Mesendoderm (in vitro differentiated cells): ENCODE measurements around the gene SETD3.

Experiments
- DNase-seq: peaks from one replicate; pipeline ENCODE4 v3.0.0; 2013
- H2AK5ac ChIP-seq: 2 replicates; pipeline ENCODE4 v1.6.1; 2013; ENCODE audit warnings: low read length, inconsistent platforms
- H2BK120ac ChIP-seq: 2 replicates; pipeline ENCODE4 v1.6.1; 2013; ENCODE audit warnings: low read depth, mild to moderate bottlenecking, low read length, moderate library complexity, mixed read lengths
- H2BK15ac ChIP-seq: replicated peaks from 2 replicates; pipeline ENCODE4 v1.6.1; 2013; ENCODE audit warnings: low read depth, mild to moderate bottlenecking, moderate library complexity
- H2BK5ac ChIP-seq: 2 replicates; pipeline ENCODE4 v1.6.1; 2013; ENCODE audit warnings: low read length, inconsistent platforms
- H3K18ac ChIP-seq: 2 replicates; pipeline ENCODE4 v1.6.1; 2013; ENCODE audit warnings: mild to moderate bottlenecking, low read length, mixed read lengths
- H3K23ac ChIP-seq: one replicate; pipeline ENCODE4 v1.6.1; 2013; ENCODE audit warnings: low read length
- H3K27ac ChIP-seq: 2 replicates; pipeline ENCODE4 v1.5.1; 2013; ENCODE audit warnings: low read depth, mild to moderate bottlenecking, inconsistent platforms, low read length, moderate library complexity
- H3K27me3 ChIP-seq: 2 replicates; pipeline ENCODE4 v1.6.1; 2013; ENCODE audit warnings: low read length, control low read depth, mild to moderate bottlenecking, inconsistent platforms; ENCODE audit not compliant: insufficient read depth, poor library complexity
- H3K36me3 ChIP-seq: 2 replicates; pipeline ENCODE4 v1.6.1; 2013; ENCODE audit warnings: low read length, inconsistent platforms; ENCODE audit not compliant: control insufficient read depth, insufficient read depth
- H3K4ac ChIP-seq: one replicate; pipeline ENCODE4 v1.6.1; 2013; ENCODE audit warnings: low read depth, mild to moderate bottlenecking, low read length, moderate library complexity
- H3K4me1 ChIP-seq: 2 replicates; pipeline ENCODE4 v1.6.1; 2013; ENCODE audit warnings: low read depth, low read length, inconsistent platforms; ENCODE audit not compliant: control insufficient read depth
- H3K4me2 ChIP-seq: 2 replicates; pipeline ENCODE4 v1.6.1; 2013; ENCODE audit warnings: low read length
- H3K4me3 ChIP-seq: 2 replicates; pipeline ENCODE4 v1.5.1; 2013; ENCODE audit warnings: mild to moderate bottlenecking, low read length
- H3K56ac ChIP-seq: one replicate; pipeline ENCODE4 v1.6.1; 2013; ENCODE audit warnings: low read length
- H3K79me1 ChIP-seq: 2 replicates; pipeline ENCODE4 v1.6.1; 2013; ENCODE audit warnings: low read length, inconsistent platforms
- H3K79me2 ChIP-seq: 2 replicates; pipeline ENCODE4 v1.6.1; 2013; ENCODE audit warnings: mild to moderate bottlenecking, low read length; ENCODE audit not compliant: control insufficient read depth, insufficient read depth
- H3K9ac ChIP-seq: 2 replicates; pipeline ENCODE4 v1.6.1; 2013; ENCODE audit warnings: low read length, inconsistent platforms
- H4K5ac ChIP-seq: one replicate; pipeline ENCODE4 v1.6.1; 2013; ENCODE audit warnings: low read length
- H4K8ac ChIP-seq: one replicate; pipeline ENCODE4 v1.6.1; 2013; ENCODE audit warnings: low read depth, mild to moderate bottlenecking, control low read depth, low read length, moderate library complexity
- WGBS: extraction: QIAGEN DNeasy Blood & Tissue Kit; methylation state at CpG from one replicate; pipeline ENCODE4 v1.1.7; 2013; ENCODE audit warnings: low lambda C conversion rate, missing lambda C conversion rate; ENCODE audit not compliant: insufficient coverage; ENCODE audit errors: extremely low coverage; 5-methylcytosine and 5-hydroxymethylcytosine counted together

The SETD3 gene

DNA sequence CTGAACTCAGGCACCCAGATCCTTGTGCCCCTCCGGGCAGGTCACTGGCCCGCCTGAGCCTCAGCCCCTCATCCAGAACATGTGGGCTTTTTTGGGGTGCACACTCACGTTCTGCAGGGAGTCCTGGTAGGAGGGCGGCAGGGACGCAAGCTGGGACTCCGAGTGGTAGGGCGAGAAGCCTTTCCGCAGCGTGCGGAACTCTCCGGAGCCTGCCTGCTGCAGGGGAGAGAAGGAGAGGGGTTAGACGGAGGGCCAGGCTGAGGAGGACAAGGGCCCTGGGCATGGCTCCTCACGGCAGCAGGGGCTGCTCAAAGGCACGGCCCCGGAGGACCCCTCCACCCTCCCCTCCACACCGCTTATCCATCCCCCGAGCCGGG lies 41.4 kb upstream of the SETD3 start:
- no CpG with 5 or more reads among the region's 18 CpGs for WGBS
- Histone ChIP-seq H3K27me3 (no peaks in the 10 kb centered on the region), H3K56ac (no peak overlapping the region), H4K8ac (no peak overlapping the region), H3K18ac (no peak overlapping the region), H2BK15ac (no peak overlapping the region), H3K4me2 (no peak overlapping the region), H3K36me3 (no peaks in the 10 kb centered on the region), H4K5ac (no peak overlapping the region), H3K4ac (no peak overlapping the region), H3K23ac (no peak overlapping the region), H3K27ac (no peak overlapping the region), H3K79me1 (no peaks in the 10 kb centered on the region), H3K79me2 (no peaks in the 10 kb centered on the region), H3K9ac (no peak overlapping the region), H2BK120ac (no peak overlapping the region), H3K4me1 (peaks cover 9% of the 10 kb centered on the region), H2BK5ac (no peak overlapping the region), H3K4me3 (no peak overlapping the region), H2AK5ac (no peak overlapping the region)
- DNase-seq: no peak

DNA sequence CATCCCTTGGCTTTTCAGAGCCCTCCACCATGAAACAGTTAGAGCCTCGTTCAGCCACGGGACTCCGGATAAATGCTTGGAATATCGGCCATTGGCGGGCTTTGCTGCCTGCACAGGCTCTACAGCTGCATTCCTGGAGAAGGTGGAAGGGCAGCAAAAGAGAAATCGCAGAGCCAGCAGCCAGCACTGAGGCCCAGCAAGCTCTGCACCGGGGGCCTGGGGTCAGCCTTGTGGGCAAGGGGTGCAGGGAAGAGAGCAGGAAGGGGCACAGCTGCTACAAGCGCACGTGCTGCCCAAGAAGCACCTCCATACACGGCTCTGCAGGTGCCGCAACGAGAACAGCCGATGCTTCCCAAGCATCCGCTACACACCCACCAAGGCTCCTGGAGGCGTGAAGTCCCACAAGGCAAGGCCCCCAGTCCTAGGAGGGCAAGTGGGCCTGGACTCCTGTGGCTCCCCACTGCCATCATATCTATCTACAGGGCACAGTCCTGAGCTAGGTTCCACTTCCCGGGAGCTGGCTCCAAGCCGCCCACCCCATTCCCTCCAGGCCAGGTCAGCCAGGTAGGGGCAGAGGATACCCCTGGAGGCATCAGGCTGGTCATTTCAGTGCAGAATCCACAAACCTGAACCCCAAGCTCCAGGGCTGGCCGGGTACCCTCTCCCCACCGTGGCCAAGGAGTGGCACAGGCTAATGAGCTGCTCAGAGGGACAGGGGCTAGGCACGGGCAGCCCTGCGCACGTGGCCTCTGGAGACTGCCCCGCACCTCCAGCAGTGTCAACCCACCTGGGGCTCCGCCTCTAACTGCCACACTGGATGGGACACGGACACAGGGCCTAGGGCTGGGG lies 40.7 kb upstream of the SETD3 start:
- Histone ChIP-seq H2BK120ac (no peak overlapping the region), H3K4me3 (no peak overlapping the region), H3K9ac (no peak overlapping the region), H2AK5ac (no peak overlapping the region), H3K18ac (no peak overlapping the region), H3K27me3 (no peaks in the 10 kb centered on the region), H3K79me1 (no peaks in the 10 kb centered on the region), H3K23ac (peak overlapping the region; percentile 1), H3K4me2 (no peak overlapping the region), H3K27ac (no peak overlapping the region), H2BK5ac (no peak overlapping the region), H2BK15ac (no peak overlapping the region), H3K4me1 (peaks cover 9% of the 10 kb centered on the region), H3K36me3 (no peaks in the 10 kb centered on the region), H4K8ac (no peak overlapping the region), H3K56ac (no peak overlapping the region), H4K5ac (no peak overlapping the region), H3K79me2 (no peaks in the 10 kb centered on the region), H3K4ac (no peak overlapping the region)
- DNase-seq: no peak
- WGBS: no CpG with 5 or more reads among the region's 25 CpGs

DNA sequence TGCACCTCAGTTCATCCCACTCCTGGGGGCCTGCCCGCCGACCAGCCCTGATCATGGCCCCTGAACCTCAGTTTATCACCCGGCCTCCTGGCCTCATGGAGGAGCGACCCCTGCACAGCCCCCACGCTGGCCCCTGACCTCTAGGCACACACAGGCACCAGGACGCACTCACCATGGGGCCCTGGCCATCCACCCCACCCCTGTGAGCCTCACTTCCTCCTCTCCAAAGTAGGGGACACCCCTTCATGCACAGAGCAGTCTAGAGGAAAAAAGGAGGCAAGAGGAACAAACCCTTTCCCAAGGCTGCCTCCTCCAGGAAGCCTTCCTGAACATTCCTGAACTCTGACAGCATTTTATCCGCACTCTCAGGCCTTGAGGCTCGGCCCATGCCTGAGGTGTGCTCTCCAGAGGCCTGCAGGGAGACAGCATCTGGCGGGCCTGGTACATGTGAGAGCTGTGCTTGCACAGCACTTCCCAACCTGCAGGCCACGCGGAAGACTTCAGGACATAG lies 40.0 kb upstream of the SETD3 start:
- Histone ChIP-seq H3K4me2 (no peak overlapping the region), H2BK120ac (no peak overlapping the region), H2BK5ac (no peak overlapping the region), H3K79me2 (no peaks in the 10 kb centered on the region), H3K36me3 (no peaks in the 10 kb centered on the region), H3K27ac (no peak overlapping the region), H3K4me3 (no peak overlapping the region), H3K18ac (no peak overlapping the region), H3K4me1 (peaks cover 9% of the 10 kb centered on the region), H2BK15ac (no peak overlapping the region), H3K79me1 (no peaks in the 10 kb centered on the region), H4K5ac (no peak overlapping the region), H4K8ac (no peak overlapping the region), H2AK5ac (no peak overlapping the region), H3K9ac (no peak overlapping the region), H3K23ac (peak overlapping the region; percentile 1), H3K4ac (no peak overlapping the region), H3K27me3 (no peaks in the 10 kb centered on the region), H3K56ac (no peak overlapping the region)
- WGBS: no CpG with 5 or more reads among the region's 11 CpGs
- peak; percentile 56 for DNase-seq

DNA sequence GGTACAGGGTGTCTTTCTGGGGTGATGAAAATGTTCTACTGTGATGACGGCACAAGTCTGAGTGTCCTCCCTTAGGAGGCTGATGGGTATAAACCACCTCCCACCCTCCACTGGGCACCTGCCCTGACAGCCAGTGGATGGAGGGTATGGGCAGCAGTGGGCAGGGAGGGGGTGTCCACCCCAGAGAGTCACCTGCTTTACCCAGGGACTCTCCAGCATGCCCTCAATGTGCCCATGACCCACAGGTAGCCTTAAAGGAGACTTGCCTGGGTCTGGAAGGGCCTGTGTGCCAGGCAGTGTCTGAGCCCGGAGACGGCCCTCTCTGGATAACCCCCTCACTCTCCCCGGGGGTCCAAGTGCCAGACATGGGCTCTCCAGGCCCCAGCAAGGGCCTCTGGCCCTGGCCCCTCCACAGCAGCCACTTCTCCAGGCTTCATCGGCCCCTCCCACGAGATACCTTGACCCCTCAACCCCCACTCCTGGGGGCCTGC lies 39.3 kb upstream of the SETD3 start:
- WGBS: no CpG with 5 or more reads among the region's 6 CpGs
- H4K8ac ChIP-seq: no peak overlapping the region
- H2BK15ac ChIP-seq: no peak overlapping the region
- H3K23ac ChIP-seq: no peak overlapping the region
- H2AK5ac ChIP-seq: no peak overlapping the region
- H3K4me2 ChIP-seq: no peak overlapping the region
- no peaks in the 10 kb centered on the region for H3K79me2 ChIP-seq
- no peak overlapping the region for H2BK5ac ChIP-seq
- peaks cover 9% of the 10 kb centered on the region for H3K4me1 ChIP-seq
- H3K4me3 ChIP-seq: no peak overlapping the region
- no peaks in the 10 kb centered on the region for H3K27me3 ChIP-seq
- no peak overlapping the region for H3K9ac ChIP-seq
- no peak overlapping the region for H3K4ac ChIP-seq
- H3K18ac ChIP-seq: no peak overlapping the region
- no peak overlapping the region for H2BK120ac ChIP-seq
- no peaks in the 10 kb centered on the region for H3K79me1 ChIP-seq
- no peak for DNase-seq
- no peak overlapping the region for H3K27ac ChIP-seq
- H4K5ac ChIP-seq: no peak overlapping the region
- H3K36me3 ChIP-seq: no peaks in the 10 kb centered on the region
- no peak overlapping the region for H3K56ac ChIP-seq

DNA sequence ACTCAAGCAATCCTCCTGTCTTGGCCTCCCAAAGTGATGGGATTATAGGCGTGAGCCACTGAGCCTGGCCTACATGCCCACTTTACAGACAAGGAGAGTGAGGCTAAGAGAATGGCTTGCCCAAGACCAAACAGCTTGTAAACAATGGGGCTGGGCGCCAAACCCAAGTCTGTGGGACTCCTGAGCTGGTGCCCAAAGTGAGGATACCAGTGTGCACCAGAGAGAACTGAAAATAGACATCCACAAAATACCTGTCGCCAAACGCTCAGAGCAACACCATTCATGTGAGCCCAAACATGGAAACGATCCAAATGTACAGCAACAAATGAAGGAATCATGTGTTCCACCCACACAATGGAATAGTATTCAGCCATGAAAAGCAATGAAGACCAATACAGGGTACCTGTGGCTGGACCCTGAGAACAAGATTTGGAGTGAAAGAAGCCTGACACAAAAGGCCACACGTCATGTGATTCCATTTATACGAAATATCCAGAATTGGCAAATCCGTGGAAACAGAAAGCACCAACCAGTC lies 38.8 kb upstream of the SETD3 start:
- Histone ChIP-seq H3K27ac (no peak overlapping the region), H2BK120ac (no peak overlapping the region), H3K27me3 (no peaks in the 10 kb centered on the region), H3K4me1 (peaks cover 9% of the 10 kb centered on the region), H3K18ac (no peak overlapping the region), H4K5ac (no peak overlapping the region), H2BK5ac (no peak overlapping the region), H3K36me3 (no peaks in the 10 kb centered on the region), H3K4ac (no peak overlapping the region), H4K8ac (no peak overlapping the region), H3K79me1 (no peaks in the 10 kb centered on the region), H2BK15ac (no peak overlapping the region), H3K23ac (no peak overlapping the region), H3K4me3 (no peak overlapping the region), H3K4me2 (no peak overlapping the region), H3K56ac (no peak overlapping the region), H2AK5ac (no peak overlapping the region), H3K9ac (no peak overlapping the region), H3K79me2 (no peaks in the 10 kb centered on the region)
- no peak for DNase-seq
- no CpG with 5 or more reads among the region's 8 CpGs for WGBS
